ENCODE data around the gene OR5AU1.

The OR5AU1 gene

GRCh38 chr14:21197418-21198205, 41.7 kb upstream of the OR5AU1 start:
- Histone ChIP-seq H3K27ac (ENCODE audit: low read depth, low read length) (no peak overlapping the region), H3K4me3 (ENCODE audit: low read length) (no peak overlapping the region), H3K27me3 (ENCODE audit: insufficient read depth, low read length) (no peaks in the 10 kb centered on the region), H3K4me1 (ENCODE audit: insufficient read depth, low read length) (no peaks in the 10 kb centered on the region), H3K9me3 (ENCODE audit: insufficient read depth, low read depth, low read length) (peaks cover 3% of the 10 kb centered on the region; the same call in 1 of the 2 replicates), H3K9ac (ENCODE audit: low read depth, low read length) (no peak overlapping the region), H3K36me3 (ENCODE audit: insufficient read depth, low read length) (no peaks in the 10 kb centered on the region)
- WGBS: 94% methylated on average over 2 of the region's 2 CpGs

- Histone ChIP-seq H3K9me3 (ENCODE audit: insufficient read depth, low read depth, low read length) (peaks cover 3% of the 10 kb centered on the region; the same call in 1 of the 2 replicates), H3K4me1 (ENCODE audit: insufficient read depth, low read length) (peaks cover 4% of the 10 kb centered on the region; the same call in 1 of the 2 replicates), H3K27ac (ENCODE audit: low read depth, low read length) (no peak overlapping the region), H3K36me3 (ENCODE audit: insufficient read depth, low read length) (no peaks in the 10 kb centered on the region), H3K27me3 (ENCODE audit: insufficient read depth, low read length) (no peaks in the 10 kb centered on the region), H3K9ac (ENCODE audit: low read depth, low read length) (no peak overlapping the region), H3K4me3 (ENCODE audit: low read length) (no peak overlapping the region)
Observed at GRCh38 chr14:21194597-21194996, 38.7 kb upstream of the OR5AU1 start.

- H3K4me3 ChIP-seq (ENCODE audit: low read length): no peak overlapping the region
- H3K27ac ChIP-seq (ENCODE audit: low read depth, low read length): no peak overlapping the region
- no peaks in the 10 kb centered on the region for H3K36me3 ChIP-seq (ENCODE audit: insufficient read depth, low read length)
- 94% methylated on average over 7 of the region's 7 CpGs for WGBS
- H3K9me3 ChIP-seq (ENCODE audit: insufficient read depth, low read depth, low read length): peaks cover 4% of the 10 kb centered on the region; the same call in 1 of the 2 replicates
- H3K4me1 ChIP-seq (ENCODE audit: insufficient read depth, low read length): peaks cover 4% of the 10 kb centered on the region; the same call in 1 of the 2 replicates
- no peak overlapping the region for H3K9ac ChIP-seq (ENCODE audit: low read depth, low read length)
- H3K27me3 ChIP-seq (ENCODE audit: insufficient read depth, low read length): no peaks in the 10 kb centered on the region
Observed at GRCh38 chr14:21192875-21193535, 37.1 kb upstream of the OR5AU1 start.

- H3K4me3 ChIP-seq (ENCODE audit: low read length): peak overlapping the region; percentile 25; the same call in 1 of the 2 replicates
- no peak overlapping the region for H3K9ac ChIP-seq (ENCODE audit: low read depth, low read length)
- H3K9me3 ChIP-seq (ENCODE audit: insufficient read depth, low read depth, low read length): peaks cover 9% of the 10 kb centered on the region; the same call in 1 of the 2 replicates
- H3K27ac ChIP-seq (ENCODE audit: low read depth, low read length): no peak overlapping the region
- H3K4me1 ChIP-seq (ENCODE audit: insufficient read depth, low read length): peaks cover 4% of the 10 kb centered on the region; the same call in 1 of the 2 replicates
- H3K27me3 ChIP-seq (ENCODE audit: insufficient read depth, low read length): no peaks in the 10 kb centered on the region
- WGBS: 69% methylated on average over 1 of the region's 1 CpG
- H3K36me3 ChIP-seq (ENCODE audit: insufficient read depth, low read length): no peaks in the 10 kb centered on the region
Observed at GRCh38 chr14:21192447-21192822, 36.6 kb upstream of the OR5AU1 start.

GRCh38 chr14:21191809-21192446, 36.1 kb upstream of the OR5AU1 start:
- peaks cover 4% of the 10 kb centered on the region; the same call in 1 of the 2 replicates for H3K4me1 ChIP-seq (ENCODE audit: insufficient read depth, low read length)
- WGBS: 22% methylated on average over 19 of the region's 19 CpGs
- H3K27me3 ChIP-seq (ENCODE audit: insufficient read depth, low read length): no peaks in the 10 kb centered on the region
- H3K36me3 ChIP-seq (ENCODE audit: insufficient read depth, low read length): no peaks in the 10 kb centered on the region
- H3K27ac ChIP-seq (ENCODE audit: low read depth, low read length): no peak overlapping the region
- H3K4me3 ChIP-seq (ENCODE audit: low read length): peak overlapping the region; percentile 25; the same call in 1 of the 2 replicates
- H3K9ac ChIP-seq (ENCODE audit: low read depth, low read length): no peak overlapping the region
- peaks cover 6% of the 10 kb centered on the region; the same call in 1 of the 2 replicates for H3K9me3 ChIP-seq (ENCODE audit: insufficient read depth, low read depth, low read length)

GRCh38 chr14:21191261-21191808, 35.5 kb upstream of the OR5AU1 start:
- H3K9me3 ChIP-seq (ENCODE audit: insufficient read depth, low read depth, low read length): peaks cover 6% of the 10 kb centered on the region; the same call in 1 of the 2 replicates

GRCh38 chr14:21185491-21185890, 29.6 kb upstream of the OR5AU1 start:
- no peak overlapping the region for H3K9ac ChIP-seq (ENCODE audit: low read depth, low read length)
- WGBS: 66% methylated on average over 3 of the region's 5 CpGs

More at GRCh38 chr14:21191261-21191808, 35.5 kb upstream of the OR5AU1 start:
- Histone ChIP-seq H3K27ac (ENCODE audit: low read depth, low read length) (no peak overlapping the region), H3K9ac (ENCODE audit: low read depth, low read length) (no peak overlapping the region), H3K27me3 (ENCODE audit: insufficient read depth, low read length) (no peaks in the 10 kb centered on the region), H3K4me1 (ENCODE audit: insufficient read depth, low read length) (peaks cover 4% of the 10 kb centered on the region; the same call in 1 of the 2 replicates), H3K4me3 (ENCODE audit: low read length) (peak overlapping the region; percentile 25; the same call in 1 of the 2 replicates), H3K36me3 (ENCODE audit: insufficient read depth, low read length) (no peaks in the 10 kb centered on the region)
- WGBS: 84% methylated on average over 7 of the region's 7 CpGs

GRCh38 chr14:21184254-21184653, 28.4 kb upstream of the OR5AU1 start:
- Histone ChIP-seq H3K9ac (ENCODE audit: low read depth, low read length) (no peak overlapping the region), H3K9me3 (ENCODE audit: insufficient read depth, low read depth, low read length) (0 out of 2 replicates have a peak, but pooled peaks cover 6% of the 10 kb centered on the region), H3K4me3 (ENCODE audit: low read length) (no peak overlapping the region), H3K36me3 (ENCODE audit: insufficient read depth, low read length) (no peaks in the 10 kb centered on the region), H3K27me3 (ENCODE audit: insufficient read depth, low read length) (no peaks in the 10 kb centered on the region), H3K4me1 (ENCODE audit: insufficient read depth, low read length) (no peaks in the 10 kb centered on the region), H3K27ac (ENCODE audit: low read depth, low read length) (no peak overlapping the region)
- 88% methylated on average over 1 of the region's 1 CpG for WGBS

More at GRCh38 chr14:21185491-21185890, 29.6 kb upstream of the OR5AU1 start:
- H3K4me3 ChIP-seq (ENCODE audit: low read length): no peak overlapping the region
- H3K4me1 ChIP-seq (ENCODE audit: insufficient read depth, low read length): no peaks in the 10 kb centered on the region
- no peak overlapping the region for H3K27ac ChIP-seq (ENCODE audit: low read depth, low read length)
- H3K36me3 ChIP-seq (ENCODE audit: insufficient read depth, low read length): no peaks in the 10 kb centered on the region
- 0 out of 2 replicates have a peak, but pooled peaks cover 6% of the 10 kb centered on the region for H3K9me3 ChIP-seq (ENCODE audit: insufficient read depth, low read depth, low read length)
- H3K27me3 ChIP-seq (ENCODE audit: insufficient read depth, low read length): no peaks in the 10 kb centered on the region

GRCh38 chr14:21182166-21182565, 26.3 kb upstream of the OR5AU1 start:
- H3K27me3 ChIP-seq (ENCODE audit: insufficient read depth, low read length): no peaks in the 10 kb centered on the region
- H3K27ac ChIP-seq (ENCODE audit: low read depth, low read length): no peak overlapping the region
- no peak overlapping the region for H3K9ac ChIP-seq (ENCODE audit: low read depth, low read length)
- no peaks in the 10 kb centered on the region for H3K36me3 ChIP-seq (ENCODE audit: insufficient read depth, low read length)
- no peaks in the 10 kb centered on the region for H3K4me1 ChIP-seq (ENCODE audit: insufficient read depth, low read length)
- no peak overlapping the region for H3K4me3 ChIP-seq (ENCODE audit: low read length)
- 60% methylated on average over 1 of the region's 2 CpGs for WGBS
- H3K9me3 ChIP-seq (ENCODE audit: insufficient read depth, low read depth, low read length): no peaks in the 10 kb centered on the region

GRCh38 chr14:21171128-21171527, 15.3 kb upstream of the OR5AU1 start:
- Histone ChIP-seq H3K27me3 (ENCODE audit: insufficient read depth, low read length) (no peaks in the 10 kb centered on the region), H3K36me3 (ENCODE audit: insufficient read depth, low read length) (no peaks in the 10 kb centered on the region), H3K9ac (ENCODE audit: low read depth, low read length) (no peak overlapping the region), H3K27ac (ENCODE audit: low read depth, low read length) (no peak overlapping the region), H3K4me1 (ENCODE audit: insufficient read depth, low read length) (no peaks in the 10 kb centered on the region), H3K4me3 (ENCODE audit: low read length) (no peak overlapping the region), H3K9me3 (ENCODE audit: insufficient read depth, low read depth, low read length) (no peaks in the 10 kb centered on the region)
- 85% methylated on average over 2 of the region's 2 CpGs for WGBS
